H1 (cell line): ENCODE measurements around the gene SLN. TPM values are rescaled to one million over a fixed set of nuclear protein-coding genes. Genes with fewer than 3 reads are reported as not detected.

Experiments used
- HDAC2 ChIP-seq, 2 experiments: fragments of 300-600 bp in 1 of 2; sonication (generic) in 1 of 2; IDR thresholded peaks; 2 replicates each; pipeline ENCODE4 v1.6.1; 2011 to 2012; ENCODE audit warnings: low read depth in 2 of 2, low read length in 2 of 2, mild to moderate bottlenecking in 2 of 2, moderate library complexity in 2 of 2, borderline replicate concordance in 1 of 2, inconsistent platforms in 1 of 2
- RXRA ChIP-seq: IDR thresholded peaks from 2 replicates; pipeline ENCODE4 v1.6.1; 2011; ENCODE audit warnings: low read depth, mild to moderate bottlenecking, low read length, moderate library complexity; ENCODE audit not compliant: insufficient read depth
- SP1 ChIP-seq: IDR thresholded peaks from 2 replicates; pipeline ENCODE4 v1.6.1; 2011; ENCODE audit warnings: low read depth, low read length
- polyA plus RNA-seq, 7 experiments: library from polyadenylated mRNA; depleted of rRNA in 3 of 7; stranded (reverse) in 5 of 7; unstranded in 2 of 7; fragments of >200 nt in 5 of 7; fragments of 200-250 nt in 2 of 7; gene quantifications; 1 replicate in 5 of 7; 2 replicates in 1 of 7; 4 replicates in 1 of 7; pipeline versions ENCODE4 v1.2.1 to v1.2.3, GENCODE V29; 2011 to 2013; ENCODE audit warnings: missing spikeins in 2 of 7, mixed read lengths in 2 of 7
- total RNA-seq: library from RNA; stranded (reverse); fragmentation: NEBNext Ultra II Directional; extraction: Animal tissue kit (Norgen Biotek cat#: 25700); gene quantifications from 2 replicates; pipeline ENCODE4 v1.2.1, GENCODE V29; 2021

SLN gene
- total and polyA plus RNA-seq, 2 of the 8 experiments (the other 6 are each of a cell fraction or from before 2014, with no cell fraction given), result not detected

DNA sequence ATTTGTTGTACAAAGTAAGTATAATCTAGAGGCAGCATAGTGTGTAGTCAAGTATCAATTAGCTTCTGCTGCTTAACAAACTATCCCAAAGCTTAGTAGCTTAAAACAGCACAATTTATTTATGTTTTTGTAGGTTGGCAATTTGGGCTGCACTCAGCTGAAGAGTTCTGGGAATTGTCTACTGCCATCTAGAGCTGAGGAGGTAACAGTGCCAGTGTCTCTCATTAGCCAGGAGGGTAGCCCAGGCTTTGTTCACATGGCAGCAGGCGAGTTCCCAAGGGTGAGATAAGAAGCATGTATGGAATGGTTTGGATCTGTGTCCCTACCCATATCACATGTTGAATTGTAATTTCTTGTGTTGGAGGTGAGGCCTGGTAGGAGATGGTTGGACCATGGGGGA is 45.8 kb upstream of the SLN start (continued):
- no peak for TF ChIP-seq HDAC2 (IDR thresholded peaks at IDR 0.05; ENCODE audit: borderline replicate concordance in 1 of 2, low read depth in 2 of 2, low read length in 2 of 2)
- no peak for TF ChIP-seq SP1
- TF ChIP-seq RXRA, result no peak
